Measurements from ENCODE around the gene KBTBD6.
"Not testable (repeated sequence)": the region's sequence is repeated elsewhere in the genome, so short reads cannot be mapped to it uniquely, and the experiment has no call there.

KBTBD6 gene

DNA sequence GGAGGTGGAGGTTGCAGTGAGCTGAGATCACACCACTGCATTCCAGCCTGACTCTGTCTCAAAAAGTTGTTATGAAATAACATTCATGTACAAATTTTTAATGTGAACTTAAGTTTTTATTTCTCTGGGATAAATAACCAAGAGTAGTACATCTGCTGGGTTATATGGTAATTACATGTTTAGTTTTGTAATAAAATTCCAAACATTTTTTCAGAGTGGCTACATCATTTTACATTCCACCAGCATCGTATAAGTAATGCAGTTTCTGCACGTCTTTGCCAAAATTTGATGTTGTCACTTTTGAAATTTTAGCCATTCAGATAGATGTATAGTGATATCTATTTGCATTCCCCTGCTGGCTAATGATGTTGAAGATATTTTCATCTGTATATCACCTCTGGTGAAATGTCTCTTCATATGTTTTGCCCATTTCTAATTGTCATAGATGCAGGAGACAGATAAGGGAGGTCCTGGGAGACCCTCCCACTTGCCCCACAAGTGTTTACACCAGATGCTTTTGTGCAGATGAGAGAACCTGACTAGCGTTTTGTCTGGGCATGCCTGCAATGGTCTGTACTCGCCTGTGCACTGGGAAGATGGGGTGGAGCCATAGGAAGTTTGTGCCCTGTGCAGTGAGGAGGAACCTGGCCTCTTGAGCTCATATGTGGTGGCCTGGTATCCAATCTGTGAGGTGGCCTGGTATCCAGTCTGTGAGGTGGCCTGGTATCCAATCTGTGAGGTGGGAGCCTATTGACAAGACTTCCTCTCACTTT lies 12.7 kb upstream of the KBTBD6 start:
- no peak for DNase-seq (ENCODE audit: low spot score)
- TF ChIP-seq, protein P1, sequence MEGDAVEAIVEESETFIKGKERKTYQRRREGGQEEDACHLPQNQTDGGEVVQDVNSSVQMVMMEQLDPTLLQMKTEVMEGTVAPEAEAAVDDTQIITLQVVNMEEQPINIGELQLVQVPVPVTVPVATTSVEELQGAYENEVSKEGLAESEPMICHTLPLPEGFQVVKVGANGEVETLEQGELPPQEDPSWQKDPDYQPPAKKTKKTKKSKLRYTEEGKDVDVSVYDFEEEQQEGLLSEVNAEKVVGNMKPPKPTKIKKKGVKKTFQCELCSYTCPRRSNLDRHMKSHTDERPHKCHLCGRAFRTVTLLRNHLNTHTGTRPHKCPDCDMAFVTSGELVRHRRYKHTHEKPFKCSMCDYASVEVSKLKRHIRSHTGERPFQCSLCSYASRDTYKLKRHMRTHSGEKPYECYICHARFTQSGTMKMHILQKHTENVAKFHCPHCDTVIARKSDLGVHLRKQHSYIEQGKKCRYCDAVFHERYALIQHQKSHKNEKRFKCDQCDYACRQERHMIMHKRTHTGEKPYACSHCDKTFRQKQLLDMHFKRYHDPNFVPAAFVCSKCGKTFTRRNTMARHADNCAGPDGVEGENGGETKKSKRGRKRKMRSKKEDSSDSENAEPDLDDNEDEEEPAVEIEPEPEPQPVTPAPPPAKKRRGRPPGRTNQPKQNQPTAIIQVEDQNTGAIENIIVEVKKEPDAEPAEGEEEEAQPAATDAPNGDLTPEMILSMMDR (IDR thresholded peaks at IDR 0.05; ENCODE audit: extremely low read depth, missing control alignments): no peak

DNA sequence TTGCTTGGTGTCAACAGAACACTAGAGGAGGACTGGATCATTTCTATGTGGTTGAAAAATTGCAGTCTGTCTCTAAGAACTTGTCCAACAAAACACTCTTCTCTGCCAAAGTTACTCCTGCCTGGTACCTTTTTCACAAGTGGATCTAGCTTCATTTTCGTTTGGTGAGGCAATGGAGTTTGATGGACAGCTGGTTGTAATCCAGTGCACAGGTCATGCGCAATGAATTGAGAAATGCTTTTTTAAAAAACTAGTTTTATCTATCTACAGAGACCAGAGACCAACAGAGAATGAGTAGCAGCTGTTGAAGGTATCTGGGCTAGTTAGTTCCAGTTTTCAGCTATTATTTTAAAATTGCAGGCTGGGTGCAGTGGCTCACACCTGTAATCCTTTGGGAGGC lies 12.0 kb upstream of the KBTBD6 start:
- TF ChIP-seq, protein P1 (IDR thresholded peaks at IDR 0.05; ENCODE audit: extremely low read depth, missing control alignments): no peak
- no peak for DNase-seq (ENCODE audit: low spot score)

DNA sequence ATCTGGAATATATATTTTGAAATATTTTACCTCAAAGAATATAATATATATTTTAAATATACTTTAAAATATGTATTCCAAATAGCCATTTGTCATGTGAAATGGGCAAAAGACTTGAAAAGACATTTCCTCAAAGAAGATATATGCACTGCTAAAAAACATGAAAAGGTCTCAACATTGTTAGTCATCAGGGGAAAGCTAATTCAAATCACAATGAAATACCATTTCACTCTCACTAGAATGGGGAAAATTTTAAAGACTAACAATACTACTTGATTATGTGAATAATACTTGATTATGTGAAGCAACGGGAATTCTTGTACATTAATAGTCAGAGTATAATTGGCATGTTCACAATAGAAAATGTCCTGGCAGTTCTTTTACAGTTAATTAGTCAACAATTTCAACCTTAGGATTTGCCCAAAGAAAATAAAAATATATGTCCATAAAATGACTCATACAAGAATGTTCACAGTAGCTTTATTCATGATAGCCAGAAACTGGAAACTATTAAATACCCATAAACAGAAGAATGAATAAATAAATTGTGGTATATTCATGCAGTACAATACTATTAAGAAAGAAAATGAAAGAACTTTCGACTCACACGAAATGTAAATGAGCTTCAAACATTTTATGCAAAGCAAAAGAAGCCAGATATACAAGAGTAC lies 6.8 kb upstream of the KBTBD6 start:
- DNase-seq (ENCODE audit: low spot score): no peak

DNA sequence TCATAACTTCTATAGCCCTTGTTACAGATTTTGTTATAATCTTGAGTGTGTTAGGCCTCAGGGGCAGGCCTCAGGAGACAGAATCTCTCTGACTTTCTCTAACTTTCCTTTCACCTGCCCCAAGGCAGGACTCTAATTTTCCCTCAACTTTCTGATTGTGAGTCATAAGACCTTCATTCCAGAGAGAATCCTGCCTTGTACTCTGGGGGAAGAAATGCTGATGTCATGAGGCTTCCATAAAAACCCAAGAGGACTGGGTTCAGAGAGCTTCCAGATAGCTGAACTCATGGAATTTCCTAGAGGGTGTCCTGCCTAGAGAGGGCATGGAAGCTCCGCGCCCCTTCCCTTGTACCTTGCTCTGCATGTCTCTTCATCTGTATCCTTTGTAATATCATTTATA lies 5.3 kb upstream of the KBTBD6 start:
- TF ChIP-seq, protein P1 (IDR thresholded peaks at IDR 0.05; ENCODE audit: extremely low read depth, missing control alignments): no peak
- DNase-seq (ENCODE audit: low spot score): no peak

More for the DNA sequence above, 6.8 kb upstream of the KBTBD6 start:
- TF ChIP-seq, protein P1 (IDR thresholded peaks at IDR 0.05; ENCODE audit: extremely low read depth, missing control alignments): no peak

DNA sequence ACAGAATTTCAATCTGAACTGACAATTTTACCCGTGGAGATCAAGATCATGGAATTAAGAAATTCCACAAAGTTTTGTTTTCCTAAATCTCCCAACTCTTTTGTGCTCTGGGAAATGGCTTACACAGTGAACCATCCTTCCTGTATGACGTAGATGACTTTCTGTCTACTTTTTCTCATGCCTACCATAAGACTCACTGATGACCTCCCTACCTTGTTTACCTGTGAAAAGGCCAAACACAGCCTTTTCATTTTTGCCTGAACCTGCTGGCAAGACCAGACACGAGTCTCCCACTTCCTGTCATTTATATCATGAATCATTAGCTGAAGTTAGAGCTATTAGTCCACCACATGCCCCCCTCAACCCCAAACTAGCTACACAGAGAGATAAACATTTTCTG lies 4.6 kb upstream of the KBTBD6 start:
- DNase-seq (ENCODE audit: low spot score): no peak
- TF ChIP-seq, protein P1 (IDR thresholded peaks at IDR 0.05; ENCODE audit: extremely low read depth, missing control alignments): no peak

DNA sequence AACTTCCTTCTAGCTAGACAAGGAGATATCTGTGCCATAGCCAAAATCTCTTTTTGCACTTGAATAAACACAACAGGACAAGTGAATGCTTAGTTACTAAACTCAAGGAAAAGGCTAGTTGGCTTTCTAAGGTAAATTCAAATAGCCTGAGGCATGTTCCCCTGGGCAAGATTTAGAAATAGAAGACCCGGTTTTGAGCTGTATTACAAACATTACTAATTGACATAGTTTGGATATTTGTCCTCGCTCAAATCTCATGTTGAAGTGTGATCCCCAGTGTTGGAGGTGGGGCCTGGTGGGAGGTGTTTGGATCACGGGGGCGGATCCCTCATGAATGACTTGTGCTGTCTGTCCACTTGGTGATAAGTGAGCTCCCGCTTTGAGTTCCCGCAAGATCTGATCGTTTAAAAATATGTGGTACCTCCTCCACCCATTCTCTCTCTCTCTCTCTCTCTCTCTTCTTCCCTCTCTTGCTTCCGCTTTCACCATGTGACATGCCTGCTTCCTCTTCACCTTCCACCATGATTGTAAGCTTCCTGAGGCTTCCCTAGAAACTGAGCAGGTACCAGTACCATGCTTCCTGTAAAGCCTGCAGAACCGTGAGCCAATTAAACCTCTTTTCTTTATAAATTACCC lies 3.9 kb upstream of the KBTBD6 start:
- TF ChIP-seq, protein P1 (IDR thresholded peaks at IDR 0.05; ENCODE audit: extremely low read depth, missing control alignments): no peak
- no peak for DNase-seq (ENCODE audit: low spot score)

DNA sequence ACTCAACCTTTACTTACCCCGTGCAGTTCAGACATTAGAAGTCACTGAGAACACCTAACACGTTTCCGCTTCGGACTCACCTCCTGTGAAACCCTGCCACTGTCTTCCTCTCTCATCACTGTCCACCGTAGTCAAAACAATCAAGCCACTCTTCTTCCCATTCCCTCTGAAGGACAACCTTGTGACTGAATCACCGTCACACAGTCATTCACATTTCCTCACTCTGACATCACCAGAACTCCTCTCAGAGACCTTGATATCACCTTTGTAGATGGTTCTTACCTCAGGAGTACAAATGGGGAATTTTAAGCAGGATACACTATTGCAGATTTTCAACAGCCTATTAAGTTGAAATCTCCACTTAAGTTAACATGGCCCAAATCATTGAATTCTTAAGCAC lies 1.3 kb upstream of the KBTBD6 start:
- TF ChIP-seq, protein P1 (IDR thresholded peaks at IDR 0.05; ENCODE audit: extremely low read depth, missing control alignments): no peak
- DNase-seq (ENCODE audit: low spot score): no peak

DNA sequence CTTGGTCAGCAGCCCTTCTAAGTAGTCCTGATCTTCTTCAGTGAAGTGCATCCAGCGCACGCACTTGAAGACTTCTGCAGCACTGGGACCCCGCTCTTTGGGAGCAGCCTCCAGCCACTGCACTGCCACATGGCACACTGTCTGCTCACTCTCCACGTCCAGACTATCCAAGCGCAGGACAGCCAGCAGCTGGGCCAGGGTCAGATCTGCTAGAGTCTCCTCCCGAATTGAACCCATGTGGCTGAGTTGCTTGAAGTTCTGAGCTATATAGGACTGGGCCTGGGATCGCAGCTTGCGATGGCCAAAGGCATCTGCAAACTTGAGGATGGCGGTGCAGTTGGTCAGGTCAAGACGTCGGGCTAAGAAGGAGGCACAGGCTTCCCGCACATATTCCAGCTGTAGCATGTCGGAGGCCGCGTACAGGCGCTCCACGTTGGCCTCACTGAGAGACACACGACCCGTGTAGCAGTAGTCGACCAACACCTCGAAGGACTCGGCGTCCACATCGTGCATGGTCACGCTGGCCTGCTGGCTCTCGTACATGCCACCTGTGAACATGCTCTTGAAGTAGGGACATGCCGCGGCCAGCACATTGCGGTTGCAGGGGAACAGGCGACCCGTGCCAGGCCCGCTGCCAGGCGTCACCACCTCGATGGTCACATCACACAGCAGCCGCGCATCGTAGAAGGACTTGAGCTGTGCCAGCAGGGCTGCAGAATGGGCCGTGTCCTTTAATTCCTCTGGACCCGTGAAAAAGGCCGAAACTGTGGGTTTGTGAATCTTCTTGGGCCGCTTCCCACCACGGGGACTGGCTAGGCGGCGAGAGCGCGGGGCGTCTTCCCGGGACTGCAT lies 716 bp downstream of the KBTBD6 start:
- DNase-seq (ENCODE audit: low spot score): not testable (repeated sequence)

DNA sequence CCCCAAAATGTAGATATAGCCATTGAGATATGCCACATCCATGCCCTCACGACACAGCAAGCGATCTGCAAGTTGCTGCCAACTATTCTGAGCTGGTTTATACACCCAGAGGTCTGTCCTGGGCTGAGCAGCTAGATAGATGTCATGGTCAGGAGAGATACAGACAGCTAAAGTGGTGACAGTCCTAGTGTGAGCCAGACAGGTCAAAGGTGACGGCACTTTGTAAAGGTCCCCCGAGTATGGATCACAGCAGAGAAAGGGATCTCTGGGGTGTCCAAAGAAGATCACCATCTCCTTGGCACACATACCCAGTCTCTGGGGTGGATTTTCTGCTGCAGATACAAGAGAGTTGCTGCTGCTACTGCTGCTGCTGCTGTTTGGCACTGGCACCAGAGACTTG lies 1.4 kb downstream of the KBTBD6 start:
- DNase-seq (ENCODE audit: low spot score): not testable (repeated sequence)
